ENCODE results near the gene DCAF4.

DNA sequence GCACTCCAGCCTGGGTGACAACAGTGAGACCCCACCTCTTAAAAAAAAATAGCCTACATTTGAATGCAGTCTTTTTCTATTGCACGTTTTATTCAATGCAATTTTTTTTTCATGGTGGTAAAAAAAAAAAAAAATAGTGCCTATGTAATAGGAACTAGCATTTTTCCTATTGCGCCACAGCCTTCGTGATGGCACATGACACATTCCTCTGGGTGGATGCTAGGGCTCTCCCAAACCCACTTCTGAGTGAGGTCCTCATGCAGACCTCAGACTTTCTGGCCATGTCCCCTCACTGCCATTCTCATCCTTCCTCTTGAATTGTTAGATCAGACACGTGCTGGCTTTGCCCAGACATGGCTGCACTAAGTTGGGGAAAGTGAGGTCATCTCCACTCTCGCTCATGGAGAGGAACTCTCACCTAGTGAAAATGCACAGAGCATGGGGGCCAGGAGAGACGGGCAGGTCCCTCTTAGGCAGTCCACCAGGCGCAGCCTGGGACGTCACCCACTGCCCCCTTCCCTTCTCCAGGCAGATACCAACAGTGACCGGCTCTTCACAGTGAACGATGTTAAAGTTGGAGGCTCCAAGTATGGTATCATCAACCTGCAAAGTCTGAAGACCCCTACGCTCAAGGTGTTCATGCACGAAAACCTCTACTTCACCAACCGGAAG is 19.2 kb downstream of the DCAF4 start:
- no peak for TF ChIP-seq CTCF (conservative IDR thresholded peaks at IDR 0.05; ENCODE audit: low read depth, low read length)
- TF ChIP-seq EZH2 (IDR thresholded peaks at IDR 0.05; ENCODE audit: borderline replicate concordance, low read depth, low read length, poor library complexity, severe bottlenecking), result no peak
